Body of pancreas (tissue), 4 donors: ENCODE measurements around the gene SH2D7.

Experiments
- CTCF ChIP-seq, 7 experiments: fragments of 450-650 bp in 4 of 7; fragments of 200-600 bp in 3 of 7; sonication (generic) in 3 of 7; IDR thresholded peaks; one replicate each; pipeline ENCODE4 v1.5.1; 2016 to 2019; ENCODE audit warnings: antibody characterized with exemption in 7 of 7
- POLR2A ChIP-seq, 3 donors: fragments of 450-650 bp; IDR thresholded peaks; one replicate each; pipeline ENCODE4 v1.6.1; 2016; ENCODE audit warnings: antibody characterized with exemption in 3 of 3, mild to moderate bottlenecking in 2 of 3

DNA sequence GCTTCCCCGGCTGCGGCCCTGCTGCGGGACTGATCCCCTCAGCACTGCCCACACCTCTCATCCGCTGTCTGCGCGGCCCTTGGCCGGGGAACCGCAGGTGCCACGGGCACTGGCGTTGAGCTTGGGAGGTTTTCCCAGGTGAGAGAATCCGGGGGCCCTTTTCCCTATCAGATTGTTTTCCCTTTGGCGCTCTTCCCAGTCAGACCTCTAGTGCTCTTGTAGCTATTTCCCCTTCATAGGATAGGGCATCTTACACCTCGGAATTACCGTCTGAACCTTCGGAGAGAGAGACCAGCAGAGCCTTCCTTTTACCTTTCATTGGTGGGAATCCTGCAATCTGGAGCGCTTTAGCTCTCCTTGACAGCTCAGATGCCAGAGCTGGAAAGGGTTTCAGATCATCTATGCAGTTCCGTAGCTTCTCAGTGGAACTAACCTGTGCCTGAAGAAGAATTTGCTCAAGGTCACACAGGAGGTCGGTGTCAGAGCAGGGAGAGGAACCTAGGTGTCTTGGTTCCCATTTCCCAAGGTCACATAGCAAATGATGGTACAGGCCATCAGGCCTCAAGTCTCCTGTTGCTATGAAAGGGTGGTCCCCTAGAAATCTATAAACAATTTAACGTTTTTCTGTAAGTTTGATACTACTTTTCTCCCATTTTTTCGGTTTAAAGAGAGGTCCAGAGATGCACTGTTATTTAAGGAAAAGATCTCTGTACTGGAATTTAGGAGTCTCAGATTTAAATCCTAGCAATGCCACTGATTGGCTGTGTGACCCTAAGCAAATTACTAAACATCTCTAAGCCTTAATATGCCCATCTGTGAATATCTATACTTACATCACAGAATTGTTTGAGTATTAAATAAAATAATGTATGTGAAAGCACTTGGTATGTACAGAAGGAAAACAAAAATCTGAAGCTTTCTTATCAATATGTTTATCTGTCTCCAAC, 57.7 kb downstream of the SH2D7 start:
- no peak for TF ChIP-seq CTCF (IDR thresholded peaks at IDR 0.05)
- TF ChIP-seq POLR2A (IDR thresholded peaks at IDR 0.05), result no peak
